Lung microvascular endothelial cell (primary cell): Measurements from ENCODE around the gene IL1RN. TPM values are rescaled to one million over a fixed set of nuclear protein-coding genes. Genes with fewer than 3 reads are reported as not detected.
"Not testable (repeated sequence)": the region's sequence is repeated elsewhere in the genome, so short reads cannot be mapped to it uniquely, and the experiment has no call there.

Source experiments
- DNase-seq, 2 donors: peaks; one replicate each; pipeline versions ENCODE4 v3.0.0 to v3.0.0-alpha.2; 2010; ENCODE audit warnings: low read depth in 2 of 2
- total RNA-seq: library from RNA; depleted of rRNA; stranded (reverse); fragments of >200 nt; gene quantifications from 2 replicates; pipeline ENCODE4 v1.2.1, GENCODE V29; 2014

Gene IL1RN
- not detected in 2 replicates for total RNA-seq

GRCh38 chr2:113126845-113127645, at the start of gene IL1RN:
Gene IL1RN (plus strand): TSS chr2:113127598. CDS start chr2:113127625, 27 bp downstream.
- no peak for DNase-seq

- DNase-seq = peak in 1 of 2 donors; percentile 3
Measured at GRCh38 chr2:113077921-113078320, 49.5 kb upstream of the IL1RN start.

GRCh38 chr2:113078350-113078839, 49.0 kb upstream of the IL1RN start:
- DNase-seq = peak; percentile 20 to 70

GRCh38 chr2:113079131-113079530, 48.3 kb upstream of the IL1RN start:
- DNase-seq = no peak

- peak; percentile 15 to 21 for DNase-seq
Measured at GRCh38 chr2:113080134-113080533, 47.3 kb upstream of the IL1RN start.

GRCh38 chr2:113081488-113082210, 45.7 kb upstream of the IL1RN start:
- no peak for DNase-seq

- DNase-seq = no peak
Measured at GRCh38 chr2:113083296-113083695, 44.1 kb upstream of the IL1RN start.

- DNase-seq = peak; percentile 10 to 17
Measured at GRCh38 chr2:113084249-113085000, 43.0 kb upstream of the IL1RN start.

- no peak for DNase-seq
Measured at GRCh38 chr2:113085542-113085941, 41.9 kb upstream of the IL1RN start.

- no peak for DNase-seq
Measured at GRCh38 chr2:113088213-113088992, 39.0 kb upstream of the IL1RN start.

- no peak for DNase-seq
Measured at GRCh38 chr2:113089916-113090315, 37.5 kb upstream of the IL1RN start.

- DNase-seq = no peak
Measured at GRCh38 chr2:113091231-113091896, 36.0 kb upstream of the IL1RN start.

GRCh38 chr2:113092864-113093612, 34.4 kb upstream of the IL1RN start:
- no peak for DNase-seq

GRCh38 chr2:113093613-113093977, 33.8 kb upstream of the IL1RN start:
- DNase-seq = no peak

- not testable (repeated sequence) for DNase-seq
Measured at GRCh38 chr2:113096306-113096705, 31.1 kb upstream of the IL1RN start.

GRCh38 chr2:113096842-113097618, 30.4 kb upstream of the IL1RN start:
- not testable (repeated sequence) for DNase-seq

- DNase-seq = no peak
Measured at GRCh38 chr2:113098041-113098440, 29.4 kb upstream of the IL1RN start.

- no peak for DNase-seq
Measured at GRCh38 chr2:113098532-113098931, 28.9 kb upstream of the IL1RN start.

- DNase-seq = no peak
Measured at GRCh38 chr2:113102133-113102532, 25.3 kb upstream of the IL1RN start.
